RWPE2 (cell line): ENCODE data around the gene CAPRIN2.

ENCODE experiments used
- ATAC-seq: fragments of 200-7000 bp; cut with Tn5 transposase; 3 replicates; pipeline ENCODE4 v1.9.1; 2021; ENCODE audit warnings: low read depth
- DNase-seq: peaks from one replicate; pipeline ENCODE4 v3.0.0-alpha.2; 2020; ENCODE audit warnings: low spot score
- H3K27ac ChIP-seq: fragments of 450-650 bp; 2 replicates; pipeline ENCODE4 v1.5.1; 2017; ENCODE audit warnings: mild to moderate bottlenecking; ENCODE audit not compliant: poor library complexity, severe bottlenecking
- H3K27me3 ChIP-seq: fragments of 250-450 bp; sonication (Bioruptor Pico); 2 replicates; pipeline ENCODE4 v1.5.1; 2021; ENCODE audit warnings: mild to moderate bottlenecking, moderate library complexity; ENCODE audit not compliant: insufficient read depth, poor library complexity, severe bottlenecking
- H3K36me3 ChIP-seq: fragments of 250-450 bp; sonication (Bioruptor Pico); 2 replicates; pipeline ENCODE4 v1.5.1; 2020; ENCODE audit warnings: low read depth, mild to moderate bottlenecking, moderate library complexity
- H3K4me1 ChIP-seq: fragments of 250-450 bp; sonication (Bioruptor Pico); 2 replicates; pipeline ENCODE4 v1.5.1; 2021; ENCODE audit warnings: mild to moderate bottlenecking, moderate library complexity; ENCODE audit not compliant: insufficient read depth, poor library complexity, severe bottlenecking
- H3K4me3 ChIP-seq: fragments of 250-450 bp; sonication (Bioruptor Pico); 2 replicates; pipeline ENCODE4 v1.5.1; 2021; ENCODE audit warnings: mild to moderate bottlenecking, moderate library complexity; ENCODE audit not compliant: severe bottlenecking
- H3K9me3 ChIP-seq: fragments of 250-450 bp; sonication (Bioruptor Pico); 2 replicates; pipeline ENCODE4 v1.5.1; 2021; ENCODE audit warnings: mild to moderate bottlenecking, moderate library complexity; ENCODE audit not compliant: severe bottlenecking
- CTCF ChIP-seq: fragments of 450-650 bp; IDR thresholded peaks from one replicate; pipeline ENCODE4 v1.5.1; 2017; ENCODE audit warnings: mild to moderate bottlenecking, moderate library complexity; ENCODE audit not compliant: poor library complexity, severe bottlenecking

Gene CAPRIN2

GRCh38 chr12:30764251-30764650 is 9.5 kb upstream of the CAPRIN2 start:
- Histone ChIP-seq H3K9me3 (no peaks in the 10 kb centered on the region), H3K27ac (no peak overlapping the region), H3K4me3 (no peak overlapping the region), H3K27me3 (no peaks in the 10 kb centered on the region), H3K4me1 (no peaks in the 10 kb centered on the region), H3K36me3 (no peaks in the 10 kb centered on the region)
- no peak for DNase-seq
- no peak for ATAC-seq
- no peak for TF ChIP-seq CTCF

- Histone ChIP-seq H3K27ac (no peak overlapping the region), H3K27me3 (no peaks in the 10 kb centered on the region), H3K4me1 (no peaks in the 10 kb centered on the region), H3K4me3 (no peak overlapping the region), H3K36me3 (no peaks in the 10 kb centered on the region), H3K9me3 (no peaks in the 10 kb centered on the region)
- ATAC-seq: no peak
- TF ChIP-seq CTCF: no peak
- DNase-seq: no peak
Measured at GRCh38 chr12:30763053-30763452, 8.3 kb upstream of the CAPRIN2 start.

GRCh38 chr12:30761730-30762129 is 7.0 kb upstream of the CAPRIN2 start:
- Histone ChIP-seq H3K27me3 (no peaks in the 10 kb centered on the region), H3K27ac (no peak overlapping the region), H3K9me3 (no peaks in the 10 kb centered on the region), H3K36me3 (no peaks in the 10 kb centered on the region), H3K4me3 (no peak overlapping the region), H3K4me1 (no peaks in the 10 kb centered on the region)
- no peak for TF ChIP-seq CTCF
- no peak for ATAC-seq
- no peak for DNase-seq

- ATAC-seq: no peak
- H3K4me3 ChIP-seq: no peak overlapping the region
- H3K4me1 ChIP-seq: no peaks in the 10 kb centered on the region
- no peak for DNase-seq
- no peaks in the 10 kb centered on the region for H3K27me3 ChIP-seq
- no peaks in the 10 kb centered on the region for H3K9me3 ChIP-seq
- TF ChIP-seq CTCF: no peak
- H3K36me3 ChIP-seq: no peaks in the 10 kb centered on the region
- H3K27ac ChIP-seq: no peak overlapping the region
Measured at GRCh38 chr12:30757316-30757715, 2.6 kb upstream of the CAPRIN2 start.

GRCh38 chr12:30756074-30756473 is 1.3 kb upstream of the CAPRIN2 start:
- H3K4me3 ChIP-seq: no peak overlapping the region
- no peak overlapping the region for H3K27ac ChIP-seq
- H3K36me3 ChIP-seq: no peaks in the 10 kb centered on the region
- ATAC-seq (no peak), DNase-seq (no peak)
- no peak for TF ChIP-seq CTCF
- H3K4me1 ChIP-seq: no peaks in the 10 kb centered on the region
- H3K9me3 ChIP-seq: no peaks in the 10 kb centered on the region
- H3K27me3 ChIP-seq: no peaks in the 10 kb centered on the region
